Activated T-cell treated with anti-CD3 and anti-CD28 coated beads for 24 hours (primary cell): ENCODE results near the gene ZDHHC8.

Experiments
- DNase-seq: peaks from one replicate; pipeline ENCODE4 v3.0.0-alpha.2; 2020; ENCODE audit warnings: low read depth

The ZDHHC8 gene

DNA sequence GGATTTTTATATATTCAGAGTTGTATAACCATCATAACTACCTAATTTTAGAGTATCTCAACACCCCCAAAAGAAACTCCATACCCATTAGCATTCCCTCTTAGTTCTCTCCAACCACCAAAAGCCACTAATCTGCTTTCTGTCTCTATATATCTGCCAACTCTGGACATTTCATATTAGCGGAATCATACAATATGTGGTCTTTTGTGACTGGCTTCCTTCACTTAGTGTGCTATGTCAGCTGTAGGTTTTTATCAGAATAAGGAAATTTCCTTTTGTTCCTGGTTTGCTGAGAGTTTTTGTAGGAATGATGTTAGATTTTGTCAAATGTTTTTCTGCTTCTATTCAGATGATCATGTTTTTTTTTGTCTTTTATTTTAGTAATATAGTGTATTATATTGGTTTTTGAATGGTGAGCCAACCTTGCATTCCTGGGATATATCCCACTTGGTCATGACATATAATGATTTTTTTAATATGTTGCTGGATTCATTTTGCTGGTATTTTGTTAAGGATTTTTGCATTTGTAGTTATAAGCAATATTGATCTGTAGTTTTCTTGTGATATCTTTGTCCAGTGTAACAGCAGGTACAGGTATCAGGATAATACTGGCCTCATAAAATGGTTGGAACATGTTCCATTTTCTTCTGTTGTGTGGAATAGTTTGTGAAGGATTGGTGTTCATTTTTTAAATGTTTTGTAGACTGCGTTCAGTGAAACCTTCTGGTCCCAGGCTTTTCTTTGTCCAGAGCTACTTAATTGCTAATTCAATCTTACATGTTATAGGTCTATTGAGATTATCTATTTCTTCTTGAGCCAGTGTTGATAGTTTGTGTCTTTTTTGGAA lies 34.8 kb upstream of the ZDHHC8 start:
- DNase-seq, result no peak

DNA sequence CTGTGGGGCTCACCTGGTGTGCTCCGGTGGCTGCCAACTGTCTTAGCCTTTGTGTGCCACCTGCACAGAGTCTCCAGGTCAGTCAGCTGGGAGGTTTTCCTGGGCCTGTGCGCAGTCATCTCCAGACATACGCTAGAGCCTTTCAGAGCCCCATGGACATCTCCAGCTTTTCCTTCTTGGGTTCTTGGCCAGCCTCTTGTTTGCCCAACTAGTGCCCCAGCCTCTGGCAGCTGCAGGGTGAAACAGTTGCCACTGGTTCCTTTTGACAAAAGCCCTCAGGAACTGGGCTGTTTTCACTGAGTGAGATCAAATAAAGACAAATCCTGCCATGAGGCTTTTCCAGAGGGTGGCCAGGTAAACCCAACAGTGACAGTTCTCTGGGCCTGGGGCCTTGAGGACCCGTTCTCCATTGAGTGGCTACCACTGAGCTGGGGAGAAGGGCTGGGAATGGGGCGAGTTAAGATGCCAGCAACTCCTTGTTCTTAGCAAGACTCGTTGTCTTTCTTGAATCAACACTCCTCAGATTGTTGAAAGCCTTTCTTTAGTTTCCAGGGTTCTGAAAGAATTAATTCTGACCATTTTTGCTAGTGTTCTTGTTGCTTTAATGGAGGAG lies 32.4 kb upstream of the ZDHHC8 start:
- DNase-seq, result no peak

DNA sequence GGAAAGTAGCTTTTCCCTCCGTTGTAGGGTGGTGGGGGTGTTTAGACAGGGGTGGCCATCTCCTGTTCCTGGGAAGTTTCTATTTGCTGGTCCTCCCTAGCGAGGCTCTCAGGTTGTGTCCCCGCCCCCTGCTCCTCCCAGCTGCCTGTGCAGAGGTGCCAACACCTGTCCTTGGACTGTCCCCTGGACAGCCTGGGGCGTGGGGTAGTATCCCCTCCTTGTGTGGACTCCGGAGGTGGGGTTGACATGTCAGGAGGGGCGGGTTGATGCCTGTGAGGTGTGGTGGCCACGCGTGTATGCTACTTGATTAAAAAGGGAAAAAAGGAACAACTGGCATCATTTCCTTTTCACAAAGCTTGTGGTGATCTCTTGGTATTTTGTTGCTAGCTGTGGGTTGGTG lies 30.0 kb upstream of the ZDHHC8 start:
- DNase-seq, result no peak

DNA sequence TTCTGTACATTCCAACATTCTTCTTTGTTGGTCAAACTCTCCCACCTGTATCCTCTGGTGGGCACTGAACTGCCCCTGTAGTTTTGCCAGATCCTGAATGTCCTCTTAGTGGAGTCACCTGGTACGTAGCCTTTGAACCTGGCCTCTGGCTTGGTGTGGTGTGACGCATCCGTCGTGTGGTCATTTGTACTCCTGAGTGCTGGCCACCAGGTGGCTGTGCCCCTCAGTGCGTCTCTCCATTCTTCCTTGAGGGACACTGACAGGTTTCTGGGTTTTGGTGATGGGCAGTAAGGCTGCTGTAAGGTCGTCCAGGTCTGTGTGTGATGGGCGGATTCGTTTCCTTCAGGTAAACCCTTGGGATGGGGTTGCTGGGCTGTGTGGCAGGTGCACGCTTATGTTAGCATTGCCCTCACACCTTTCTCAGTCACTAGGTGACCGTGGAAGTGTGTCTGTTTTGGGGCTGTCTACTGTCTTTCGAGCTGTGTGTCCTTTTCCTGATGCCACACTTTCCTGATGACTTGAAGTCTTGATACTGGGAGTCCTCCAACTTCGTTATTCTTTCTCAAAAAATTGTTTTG lies 29.3 kb upstream of the ZDHHC8 start:
- DNase-seq, result no peak

DNA sequence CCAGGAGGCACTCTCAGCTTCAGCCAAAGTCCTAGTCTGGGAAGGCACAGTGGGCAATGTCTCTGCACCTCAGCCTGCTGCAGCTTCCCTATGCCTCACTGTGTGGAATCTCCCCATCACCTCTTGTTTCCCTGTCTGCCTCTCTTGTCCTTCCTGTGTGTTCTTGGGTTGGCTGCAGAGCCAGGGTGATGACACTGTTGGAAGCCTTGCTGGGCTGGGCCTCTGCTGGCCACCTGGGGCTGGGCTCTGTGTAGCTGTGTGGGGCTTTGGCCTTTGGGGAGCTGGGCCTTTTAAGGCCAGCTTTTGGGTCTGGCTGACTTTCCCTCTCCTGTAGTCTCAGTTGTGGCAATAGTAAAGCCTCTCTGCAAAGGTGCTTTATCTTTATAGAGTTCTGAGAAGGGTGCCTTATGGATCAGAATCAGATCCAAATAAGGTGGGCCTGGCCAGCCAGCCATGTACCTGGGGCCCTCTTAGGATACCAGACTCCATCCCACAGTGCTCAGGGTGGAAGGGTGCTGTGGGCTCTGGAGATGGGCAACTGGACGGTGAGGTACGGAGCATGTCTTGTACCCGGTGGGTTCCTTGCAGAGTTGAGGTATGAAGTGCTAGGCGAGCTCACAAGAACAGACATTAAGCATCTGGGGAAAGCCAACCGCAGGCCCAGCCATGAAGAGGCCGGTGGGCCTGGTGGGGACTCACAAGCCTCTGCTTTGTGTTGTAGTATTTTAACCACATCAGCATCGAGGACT lies 26.0 kb upstream of the ZDHHC8 start:
- DNase-seq, result no peak

DNA sequence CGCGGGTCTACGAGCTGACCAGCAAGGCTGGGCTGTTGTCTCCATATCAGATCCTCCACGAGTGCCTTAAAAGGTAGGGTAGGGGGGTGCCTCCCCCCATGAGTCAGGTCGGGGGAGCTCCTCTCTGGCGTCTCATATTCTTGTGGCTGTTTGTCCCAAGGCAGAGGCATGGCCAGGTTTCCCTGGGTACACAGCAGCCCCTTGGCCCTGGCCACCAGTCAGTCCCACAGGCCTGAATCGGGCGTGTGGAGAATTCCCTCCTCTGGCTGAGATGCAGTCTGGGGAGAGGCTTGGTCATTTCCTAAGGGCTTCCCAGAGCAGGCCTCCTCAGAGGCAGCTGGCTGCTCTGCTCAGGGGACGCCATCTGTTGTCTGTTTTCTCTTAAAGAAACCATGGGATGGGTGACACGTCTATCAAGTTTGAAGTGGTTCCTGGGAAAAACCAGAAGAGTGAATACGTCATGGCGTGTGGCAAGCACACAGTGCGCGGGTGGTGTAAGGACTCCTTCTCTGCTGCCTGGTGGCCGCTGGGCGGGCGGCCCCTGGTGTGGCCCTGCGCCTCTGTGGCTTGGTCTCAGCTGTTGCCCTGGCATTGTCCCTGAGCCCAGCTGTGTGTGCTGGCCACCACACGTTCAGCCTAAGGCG lies 25.3 kb upstream of the ZDHHC8 start:
- no peak for DNase-seq

DNA sequence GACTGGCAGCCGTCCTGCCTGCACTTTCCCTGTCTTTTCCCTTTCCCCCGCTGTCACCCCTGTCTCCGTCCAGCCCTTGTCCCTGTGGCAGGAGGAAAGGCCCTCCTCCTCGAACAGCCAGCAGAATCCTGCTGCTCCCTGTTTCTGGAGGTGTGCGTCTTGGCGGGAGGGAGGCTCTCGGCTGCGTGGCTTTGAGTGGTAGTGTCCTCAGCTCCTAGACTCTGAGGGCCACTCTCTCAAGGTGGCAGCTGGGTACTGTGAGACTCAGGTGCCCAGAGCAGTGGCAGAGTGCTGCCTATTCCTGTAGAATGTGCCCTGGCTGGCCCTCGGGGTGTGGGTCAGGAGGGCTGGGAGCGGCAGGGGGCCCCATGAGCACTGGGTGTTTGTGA lies 24.8 kb upstream of the ZDHHC8 start:
- DNase-seq, result no peak

DNA sequence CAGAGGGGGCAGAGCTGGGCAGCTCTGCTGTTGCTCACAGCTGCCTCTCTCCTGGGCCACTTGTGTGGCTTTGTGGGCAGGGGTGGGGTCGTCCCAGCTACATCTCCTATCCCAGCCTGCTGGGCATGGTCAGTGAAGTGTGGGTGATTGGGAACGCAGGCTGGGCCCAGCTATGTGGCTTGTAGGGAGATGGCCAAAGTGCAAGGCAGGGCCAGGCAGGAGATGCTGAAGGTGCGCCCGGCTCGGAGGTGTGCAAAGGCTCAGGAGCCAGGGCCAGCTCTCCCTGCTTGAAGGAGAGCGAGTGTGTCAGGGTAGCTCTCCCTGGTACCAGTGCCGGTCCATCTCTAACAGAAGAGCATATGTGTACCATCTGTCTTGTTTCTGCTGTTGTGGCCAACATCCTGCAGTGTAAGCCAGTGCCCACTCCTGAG lies 24.1 kb upstream of the ZDHHC8 start:
- no peak for DNase-seq

DNA sequence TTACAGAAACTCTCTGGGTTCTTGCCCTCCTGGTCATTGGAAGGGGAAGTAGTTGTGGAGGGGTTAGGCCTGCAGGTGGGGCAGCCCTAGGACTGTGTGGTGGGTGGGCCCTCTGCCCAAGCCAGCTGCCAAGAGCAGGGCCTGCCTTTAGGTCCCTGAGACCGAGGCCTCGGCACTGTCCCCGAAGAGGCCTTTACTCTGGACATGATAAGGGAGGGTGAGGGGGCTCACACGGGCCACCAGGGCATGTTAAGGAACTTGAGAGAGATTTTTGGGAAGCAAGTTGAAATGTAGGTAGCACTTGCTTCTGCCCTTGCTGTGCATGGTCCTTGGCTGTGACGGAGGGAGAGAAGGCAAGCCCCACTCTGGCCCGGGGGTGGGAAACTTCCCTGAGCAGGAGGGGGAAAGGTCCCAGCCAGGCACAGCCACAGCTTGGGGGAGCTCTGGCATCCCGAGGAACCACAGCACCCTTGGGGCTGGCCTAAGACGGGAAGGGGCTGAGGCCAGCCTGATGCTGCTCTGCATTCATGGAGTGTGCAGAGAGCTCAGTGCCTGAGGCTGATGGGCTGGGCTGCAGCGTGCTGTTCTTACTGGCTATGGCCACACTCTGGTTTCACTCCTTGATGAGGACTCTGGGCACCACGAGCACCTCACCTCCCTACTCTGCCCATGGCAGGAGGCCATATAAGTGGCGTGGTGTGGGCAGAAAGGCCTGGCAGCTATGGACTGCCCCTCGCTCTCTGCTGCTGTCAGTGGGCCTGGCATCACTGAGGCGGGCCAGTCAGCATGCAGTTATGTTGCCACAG lies 23.4 kb upstream of the ZDHHC8 start:
- DNase-seq, result no peak

DNA sequence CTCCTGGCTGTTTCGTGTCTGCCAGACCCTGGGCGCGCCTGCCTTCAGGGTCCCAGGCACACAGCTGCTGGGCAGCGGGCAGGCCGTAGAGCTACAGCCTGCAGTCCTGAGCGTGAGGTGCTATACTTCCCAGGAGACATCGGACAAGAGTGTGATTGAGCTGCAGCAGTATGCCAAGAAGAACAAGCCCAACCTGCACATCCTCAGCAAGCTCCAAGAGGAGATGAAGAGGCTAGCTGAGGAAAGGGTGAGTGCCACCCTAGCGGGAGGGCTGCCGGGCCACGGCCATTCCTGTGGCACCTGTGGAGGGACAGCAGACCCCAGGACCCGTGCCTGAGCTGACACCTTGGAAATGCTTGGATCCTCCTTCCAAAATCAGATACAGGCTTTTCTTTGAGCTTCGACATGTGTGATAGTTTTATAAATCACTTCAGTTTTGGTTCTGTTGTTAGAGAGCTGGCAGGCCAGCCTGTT lies 22.8 kb upstream of the ZDHHC8 start:
- DNase-seq, result no peak

DNA sequence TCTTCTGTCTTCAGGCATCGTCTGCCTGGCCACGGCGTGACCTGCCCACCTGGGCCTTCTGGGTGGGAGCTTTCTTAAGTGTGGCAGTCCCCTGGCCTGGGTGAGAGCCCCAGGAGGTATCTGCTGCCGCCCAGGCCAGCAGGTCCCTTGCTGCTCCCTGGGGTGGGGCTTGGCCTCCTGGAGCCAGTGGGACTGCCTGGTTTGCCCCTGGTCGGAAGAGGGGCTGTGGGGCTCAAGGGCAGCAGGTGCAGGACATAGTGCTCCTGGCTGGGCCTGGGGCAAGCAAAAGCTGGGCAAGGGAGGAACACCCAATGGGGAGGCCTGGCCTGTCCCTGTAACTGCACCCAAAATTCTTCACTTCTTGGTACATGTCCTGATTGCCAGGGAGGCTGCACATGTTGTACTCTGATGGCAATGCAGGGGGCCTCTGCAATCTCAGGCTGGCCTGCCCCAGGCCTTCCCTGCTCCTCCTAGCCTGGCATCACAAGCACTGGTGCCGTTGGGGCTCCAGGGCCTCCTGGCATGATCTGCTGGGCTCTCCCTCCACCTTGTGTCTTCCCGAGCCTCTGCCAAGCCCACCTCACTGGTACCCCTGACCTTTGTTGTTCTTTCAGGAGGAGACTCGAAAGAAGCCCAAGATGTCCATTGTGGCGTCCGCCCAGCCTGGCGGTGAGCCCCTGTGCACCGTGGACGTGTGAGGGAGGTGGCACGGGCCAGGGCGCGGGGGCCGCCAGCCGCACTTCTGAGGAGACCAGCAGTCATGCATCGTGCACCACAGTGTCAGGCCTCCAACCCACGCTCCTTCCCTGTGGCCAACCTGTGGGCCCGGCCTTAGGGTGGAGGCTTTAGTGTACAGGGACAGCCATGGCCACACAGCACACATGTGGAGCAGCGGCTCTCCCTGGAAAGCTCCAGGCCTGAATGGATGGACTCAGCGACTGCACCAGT lies 21.9 kb upstream of the ZDHHC8 start:
- DNase-seq, result no peak

DNA sequence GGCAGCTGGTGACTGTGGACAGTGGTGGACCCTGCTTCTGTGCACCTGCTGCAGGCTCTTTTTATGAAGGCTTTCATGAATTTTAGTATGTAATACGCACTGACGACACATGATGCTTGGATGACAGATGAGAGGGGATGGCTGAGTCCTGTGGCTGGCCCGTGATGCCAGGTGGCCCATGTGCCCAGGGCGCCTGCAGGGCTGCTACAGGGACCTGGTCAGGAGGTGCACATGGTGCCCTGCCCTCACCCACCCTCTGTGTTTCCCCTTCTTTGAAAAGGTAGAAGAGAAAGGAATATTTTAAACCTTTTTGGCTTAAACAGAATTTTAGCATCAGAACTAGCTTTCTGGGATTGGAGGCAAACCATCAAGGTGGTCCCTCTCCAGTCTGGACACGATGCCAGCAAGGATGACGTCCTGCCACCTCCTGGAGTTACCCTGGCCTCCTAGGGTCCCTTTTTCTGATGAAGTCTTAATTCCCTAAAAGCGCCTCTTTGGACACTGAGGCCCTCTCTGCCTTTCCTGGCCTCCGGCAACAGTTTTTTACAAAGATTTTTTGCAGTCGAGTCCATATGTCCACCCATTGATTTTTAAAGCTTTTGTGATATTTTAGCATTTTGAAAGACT lies 21.1 kb upstream of the ZDHHC8 start:
- DNase-seq, result no peak

DNA sequence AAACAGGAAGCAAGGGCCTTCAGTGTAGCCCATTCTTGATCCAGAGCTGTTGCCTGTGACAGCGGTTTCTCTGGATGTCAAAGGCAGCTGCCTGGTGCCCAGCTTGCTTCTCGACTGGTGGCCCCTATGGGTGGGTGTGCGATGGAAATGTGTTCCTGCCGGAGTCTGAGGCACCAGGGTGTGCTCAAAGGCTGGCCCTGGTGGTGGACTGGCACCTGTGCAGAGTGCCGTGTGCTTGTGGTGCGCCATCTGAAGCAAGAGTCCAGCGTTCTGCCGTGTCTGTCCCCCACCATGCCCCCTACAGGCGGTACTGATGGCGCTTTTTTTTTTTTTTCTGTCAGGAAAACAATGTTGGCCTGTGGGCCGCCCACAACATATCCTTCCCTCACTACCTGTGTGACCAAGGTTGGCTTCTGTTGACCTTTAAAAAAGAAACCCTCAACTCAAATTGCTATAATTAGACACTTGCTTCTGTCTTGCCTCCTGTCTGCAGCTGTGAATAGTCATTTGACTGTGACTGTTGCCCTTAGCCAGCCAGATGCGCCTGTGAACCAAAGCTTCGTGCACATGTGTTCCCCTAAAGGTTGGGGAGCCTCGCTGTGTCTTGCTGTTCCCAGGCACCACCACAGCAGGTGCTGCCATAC lies 20.4 kb upstream of the ZDHHC8 start:
- no peak for DNase-seq

DNA sequence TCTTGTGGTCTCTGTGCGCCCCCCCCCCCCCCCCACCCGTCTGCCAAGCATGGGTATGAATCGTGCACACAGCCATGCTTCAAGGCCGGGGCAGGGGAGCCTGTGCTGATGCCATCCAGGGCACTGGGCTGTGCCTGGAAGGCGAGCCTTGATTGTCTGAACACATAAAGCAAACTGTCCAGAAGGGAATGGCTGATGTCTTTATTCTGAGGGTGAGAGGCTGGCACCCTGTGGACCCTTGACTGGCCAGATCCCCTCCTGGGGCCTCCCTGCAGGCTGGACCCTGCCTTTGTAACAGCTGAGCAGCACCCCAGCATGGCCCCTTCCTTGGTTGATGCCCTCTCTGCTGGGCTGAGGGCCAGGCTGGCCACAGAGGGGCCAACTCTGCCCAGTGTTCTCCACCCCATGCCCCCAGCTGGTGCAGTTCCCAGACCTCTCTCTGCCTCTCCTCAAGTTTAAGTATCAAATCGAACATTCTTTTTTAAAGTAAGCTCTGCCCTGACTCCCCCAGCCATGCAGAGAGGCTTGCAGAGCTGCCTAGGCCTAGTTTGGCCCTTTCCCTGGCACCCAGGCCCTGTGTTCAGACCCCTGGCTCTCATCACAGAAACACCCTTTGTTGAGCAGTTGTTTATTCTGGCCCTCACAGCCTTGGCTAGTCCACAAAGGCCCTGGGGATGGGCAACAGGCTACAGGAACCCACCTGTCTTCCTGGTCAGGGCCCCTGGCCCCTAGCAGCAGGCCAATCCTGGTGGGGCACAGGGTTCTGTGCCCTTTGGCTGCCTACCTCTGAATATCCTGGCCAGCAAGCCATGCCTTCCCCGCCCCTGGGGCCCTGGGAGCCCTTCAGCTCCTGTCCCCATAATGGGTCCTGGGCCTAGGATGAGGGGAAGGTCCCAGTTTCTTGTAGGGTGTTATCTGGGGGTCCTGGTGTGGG lies 19.6 kb upstream of the ZDHHC8 start:
- no peak for DNase-seq

DNA sequence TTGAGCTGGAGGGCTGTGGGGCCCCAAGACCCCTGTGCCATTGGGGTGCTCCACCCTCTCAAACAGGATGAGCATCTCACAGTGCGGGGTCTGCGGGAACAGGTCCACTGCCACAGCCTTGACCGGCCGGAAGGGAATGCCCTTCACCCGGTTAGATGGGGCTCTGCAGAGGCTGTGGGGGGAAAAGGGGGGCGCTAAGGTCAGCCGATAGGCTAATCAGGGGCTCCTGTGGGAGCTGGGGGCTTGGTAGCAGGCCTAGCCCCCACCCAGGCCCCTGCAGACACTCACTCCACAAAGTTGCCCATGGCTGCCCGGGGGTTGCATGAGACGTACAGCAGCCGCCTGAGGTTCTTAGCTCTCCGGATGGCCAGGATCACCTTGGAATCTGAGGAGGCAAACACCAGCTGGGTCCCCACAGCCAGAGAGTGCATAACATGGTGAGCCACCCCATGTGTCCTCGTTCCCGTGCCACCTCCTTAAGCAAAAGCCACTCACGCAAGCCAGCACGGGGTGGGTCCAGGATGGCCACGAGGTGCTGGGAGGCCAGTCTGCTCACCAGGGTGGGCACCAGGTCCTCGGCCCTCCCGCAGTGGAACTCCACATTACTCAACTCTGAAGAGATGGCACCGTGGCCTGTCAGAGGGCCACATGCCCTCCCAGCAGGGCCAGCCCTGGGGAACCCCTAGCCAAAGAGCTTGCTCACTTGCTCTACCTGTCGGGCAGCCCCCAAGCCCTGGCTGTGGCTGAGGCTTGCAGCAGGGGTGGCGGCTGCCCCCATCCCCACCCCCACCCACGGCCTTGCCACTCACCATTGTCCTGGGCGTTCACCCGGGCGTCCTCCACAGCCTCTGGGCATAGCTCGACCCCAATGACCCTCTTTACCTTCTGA lies 18.7 kb upstream of the ZDHHC8 start:
- DNase-seq, result no peak

DNA sequence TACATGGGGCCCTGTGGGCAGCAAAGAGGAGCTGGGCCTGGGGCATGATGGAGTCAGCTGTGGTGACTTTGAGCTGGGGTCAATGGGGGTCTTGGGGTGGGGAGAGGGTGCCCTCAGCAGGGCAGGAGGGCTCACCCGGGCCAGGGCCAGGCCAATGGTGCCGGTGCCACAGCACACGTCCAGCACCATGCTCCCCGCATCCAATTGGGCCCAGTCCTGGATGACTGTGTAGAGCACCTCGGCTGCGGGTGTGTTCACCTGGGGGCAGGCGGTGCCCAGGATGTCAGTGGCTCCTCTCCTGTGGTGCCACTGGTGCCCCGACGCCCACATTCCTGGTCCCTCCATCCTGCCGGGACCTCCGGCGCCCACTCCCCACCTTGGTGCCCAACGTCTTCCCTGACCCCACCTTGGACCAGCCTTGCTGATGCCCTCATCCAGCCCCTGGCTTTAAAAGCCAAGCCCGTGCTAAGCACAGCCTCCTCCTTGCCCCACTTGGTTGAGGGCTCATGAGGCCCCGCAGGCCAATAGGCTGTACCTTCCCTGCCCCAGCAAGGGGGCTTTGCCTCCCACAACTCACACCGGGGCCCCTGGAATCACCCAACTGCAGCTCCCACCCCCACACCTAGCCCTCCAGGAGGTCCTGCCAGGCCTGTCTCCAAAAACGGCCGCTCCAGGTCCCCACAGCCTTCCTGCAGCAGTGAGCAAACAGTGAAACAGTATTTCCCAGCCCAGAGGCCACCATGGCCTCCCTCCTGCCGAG lies 17.9 kb upstream of the ZDHHC8 start:
- no peak for DNase-seq
